ENCODE measurements around the gene AKAP13.

DNA sequence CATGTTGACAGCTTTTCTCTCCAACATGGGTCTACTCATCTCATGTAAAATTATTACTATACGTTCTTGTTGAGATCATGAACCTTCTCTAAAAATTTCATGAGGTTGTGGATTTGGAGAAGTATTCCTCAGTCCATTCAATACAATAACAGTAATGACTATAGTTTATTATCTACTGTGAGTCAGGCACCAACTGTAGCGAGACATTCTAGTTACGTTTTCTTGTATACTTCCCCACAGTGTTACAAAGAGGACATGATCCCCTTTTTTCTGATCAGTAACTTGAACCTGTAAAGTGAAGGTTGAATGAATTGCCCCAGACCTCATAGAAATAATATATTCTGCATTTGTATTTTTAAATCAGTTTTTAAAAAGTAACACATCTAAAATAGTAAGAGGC, 76.4 kb downstream of the AKAP13 start:
- TF ChIP-seq, protein P1, sequence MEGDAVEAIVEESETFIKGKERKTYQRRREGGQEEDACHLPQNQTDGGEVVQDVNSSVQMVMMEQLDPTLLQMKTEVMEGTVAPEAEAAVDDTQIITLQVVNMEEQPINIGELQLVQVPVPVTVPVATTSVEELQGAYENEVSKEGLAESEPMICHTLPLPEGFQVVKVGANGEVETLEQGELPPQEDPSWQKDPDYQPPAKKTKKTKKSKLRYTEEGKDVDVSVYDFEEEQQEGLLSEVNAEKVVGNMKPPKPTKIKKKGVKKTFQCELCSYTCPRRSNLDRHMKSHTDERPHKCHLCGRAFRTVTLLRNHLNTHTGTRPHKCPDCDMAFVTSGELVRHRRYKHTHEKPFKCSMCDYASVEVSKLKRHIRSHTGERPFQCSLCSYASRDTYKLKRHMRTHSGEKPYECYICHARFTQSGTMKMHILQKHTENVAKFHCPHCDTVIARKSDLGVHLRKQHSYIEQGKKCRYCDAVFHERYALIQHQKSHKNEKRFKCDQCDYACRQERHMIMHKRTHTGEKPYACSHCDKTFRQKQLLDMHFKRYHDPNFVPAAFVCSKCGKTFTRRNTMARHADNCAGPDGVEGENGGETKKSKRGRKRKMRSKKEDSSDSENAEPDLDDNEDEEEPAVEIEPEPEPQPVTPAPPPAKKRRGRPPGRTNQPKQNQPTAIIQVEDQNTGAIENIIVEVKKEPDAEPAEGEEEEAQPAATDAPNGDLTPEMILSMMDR (IDR thresholded peaks at IDR 0.05): no peak
- TF ChIP-seq EZH2 (IDR thresholded peaks at IDR 0.05): no peak

All from neural progenitor cell (in vitro differentiated cells).